Measurements from ENCODE around the gene GPR25.

GPR25 gene

GRCh38 chr1:200890818-200891773 is 18.3 kb downstream of the GPR25 start (continued):
- TF ChIP-seq KLF10 (tag by site-specific recombination; IDR thresholded peaks at IDR 0.05) (no peak), ZNF529 (tag by site-specific recombination; IDR thresholded peaks at IDR 0.05; ENCODE audit: insufficient replicate concordance) (no peak), PRDM10 (tag by site-specific recombination; IDR thresholded peaks at IDR 0.05) (peak; percentile 100), ZNF76 (tag by site-specific recombination; IDR thresholded peaks at IDR 0.05; ENCODE audit: borderline replicate concordance, low read depth) (peak; percentile 61; the same call in 1 of the 2 replicates), KLF16 (tag by site-specific recombination; IDR thresholded peaks at IDR 0.05) (peak; percentile 53), ZBTB1 (tag by site-specific recombination; IDR thresholded peaks at IDR 0.05) (no peak), GLIS2 (tag by site-specific recombination; IDR thresholded peaks at IDR 0.05) (peak; percentile 17; the same call in 1 of the 2 replicates), WT1 (tag by site-specific recombination; IDR thresholded peaks at IDR 0.05) (no peak), ZNF2 (tag by site-specific recombination; IDR thresholded peaks at IDR 0.05) (no peak), ZFP37 (tag by site-specific recombination; IDR thresholded peaks at IDR 0.05) (no peak), KLF8 (tag by site-specific recombination; IDR thresholded peaks at IDR 0.05) (peak; percentile 40; the same call in 1 of the 2 replicates), ZNF747 (tag by site-specific recombination; IDR thresholded peaks at IDR 0.05) (no peak), ZSCAN23 (tag by site-specific recombination; IDR thresholded peaks at IDR 0.05) (no peak), ZNF24 (tag by site-specific recombination; IDR thresholded peaks at IDR 0.05) (peak; percentile 98), ZFP69B (tag by site-specific recombination; IDR thresholded peaks at IDR 0.05) (no peak), ZNF324 (tag by site-specific recombination; IDR thresholded peaks at IDR 0.05) (peak; percentile 84), ZNF239 (tag by site-specific recombination; IDR thresholded peaks at IDR 0.05) (no peak), ZNF514 (tag by site-specific recombination; IDR thresholded peaks at IDR 0.05) (no peak), IKZF3 (tag by site-specific recombination; IDR thresholded peaks at IDR 0.05) (peak; percentile 82), KLF1 (tag by site-specific recombination; IDR thresholded peaks at IDR 0.05) (no peak), SP2 (tag by site-specific recombination; IDR thresholded peaks at IDR 0.05) (peak; percentile 56)
- TF ChIP-seq, protein P1, sequence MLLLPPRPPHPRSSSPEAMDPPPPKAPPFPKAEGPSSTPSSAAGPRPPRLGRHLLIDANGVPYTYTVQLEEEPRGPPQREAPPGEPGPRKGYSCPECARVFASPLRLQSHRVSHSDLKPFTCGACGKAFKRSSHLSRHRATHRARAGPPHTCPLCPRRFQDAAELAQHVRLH (tag by site-specific recombination; IDR thresholded peaks at IDR 0.05): peak; percentile 81
- TF ChIP-seq, protein P2, sequence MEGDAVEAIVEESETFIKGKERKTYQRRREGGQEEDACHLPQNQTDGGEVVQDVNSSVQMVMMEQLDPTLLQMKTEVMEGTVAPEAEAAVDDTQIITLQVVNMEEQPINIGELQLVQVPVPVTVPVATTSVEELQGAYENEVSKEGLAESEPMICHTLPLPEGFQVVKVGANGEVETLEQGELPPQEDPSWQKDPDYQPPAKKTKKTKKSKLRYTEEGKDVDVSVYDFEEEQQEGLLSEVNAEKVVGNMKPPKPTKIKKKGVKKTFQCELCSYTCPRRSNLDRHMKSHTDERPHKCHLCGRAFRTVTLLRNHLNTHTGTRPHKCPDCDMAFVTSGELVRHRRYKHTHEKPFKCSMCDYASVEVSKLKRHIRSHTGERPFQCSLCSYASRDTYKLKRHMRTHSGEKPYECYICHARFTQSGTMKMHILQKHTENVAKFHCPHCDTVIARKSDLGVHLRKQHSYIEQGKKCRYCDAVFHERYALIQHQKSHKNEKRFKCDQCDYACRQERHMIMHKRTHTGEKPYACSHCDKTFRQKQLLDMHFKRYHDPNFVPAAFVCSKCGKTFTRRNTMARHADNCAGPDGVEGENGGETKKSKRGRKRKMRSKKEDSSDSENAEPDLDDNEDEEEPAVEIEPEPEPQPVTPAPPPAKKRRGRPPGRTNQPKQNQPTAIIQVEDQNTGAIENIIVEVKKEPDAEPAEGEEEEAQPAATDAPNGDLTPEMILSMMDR (tag by site-specific recombination; IDR thresholded peaks at IDR 0.05): peak; percentile 48; the same call in 1 of the 2 replicates
- TF ChIP-seq, protein P3, sequence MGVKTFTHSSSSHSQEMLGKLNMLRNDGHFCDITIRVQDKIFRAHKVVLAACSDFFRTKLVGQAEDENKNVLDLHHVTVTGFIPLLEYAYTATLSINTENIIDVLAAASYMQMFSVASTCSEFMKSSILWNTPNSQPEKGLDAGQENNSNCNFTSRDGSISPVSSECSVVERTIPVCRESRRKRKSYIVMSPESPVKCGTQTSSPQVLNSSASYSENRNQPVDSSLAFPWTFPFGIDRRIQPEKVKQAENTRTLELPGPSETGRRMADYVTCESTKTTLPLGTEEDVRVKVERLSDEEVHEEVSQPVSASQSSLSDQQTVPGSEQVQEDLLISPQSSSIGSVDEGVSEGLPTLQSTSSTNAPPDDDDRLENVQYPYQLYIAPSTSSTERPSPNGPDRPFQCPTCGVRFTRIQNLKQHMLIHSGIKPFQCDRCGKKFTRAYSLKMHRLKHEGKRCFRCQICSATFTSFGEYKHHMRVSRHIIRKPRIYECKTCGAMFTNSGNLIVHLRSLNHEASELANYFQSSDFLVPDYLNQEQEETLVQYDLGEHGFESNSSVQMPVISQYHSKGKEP (tag by site-specific recombination; IDR thresholded peaks at IDR 0.05): peak; percentile 17; the same call in 1 of the 2 replicates
- TF ChIP-seq, protein P4, sequence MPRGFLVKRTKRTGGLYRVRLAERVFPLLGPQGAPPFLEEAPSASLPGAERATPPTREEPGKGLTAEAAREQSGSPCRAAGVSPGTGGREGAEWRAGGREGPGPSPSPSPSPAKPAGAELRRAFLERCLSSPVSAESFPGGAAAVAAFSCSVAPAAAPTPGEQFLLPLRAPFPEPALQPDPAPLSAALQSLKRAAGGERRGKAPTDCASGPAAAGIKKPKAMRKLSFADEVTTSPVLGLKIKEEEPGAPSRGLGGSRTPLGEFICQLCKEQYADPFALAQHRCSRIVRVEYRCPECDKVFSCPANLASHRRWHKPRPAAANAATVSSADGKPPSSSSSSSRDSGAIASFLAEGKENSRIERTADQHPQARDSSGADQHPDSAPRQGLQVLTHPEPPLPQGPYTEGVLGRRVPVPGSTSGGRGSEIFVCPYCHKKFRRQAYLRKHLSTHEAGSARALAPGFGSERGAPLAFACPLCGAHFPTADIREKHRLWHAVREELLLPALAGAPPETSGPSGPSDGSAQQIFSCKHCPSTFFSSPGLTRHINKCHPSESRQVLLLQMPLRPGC (tag by site-specific recombination; IDR thresholded peaks at IDR 0.05): 0 out of 2 replicates have a peak, but pooled peaks have one; percentile 13
- TF ChIP-seq, protein P5, sequence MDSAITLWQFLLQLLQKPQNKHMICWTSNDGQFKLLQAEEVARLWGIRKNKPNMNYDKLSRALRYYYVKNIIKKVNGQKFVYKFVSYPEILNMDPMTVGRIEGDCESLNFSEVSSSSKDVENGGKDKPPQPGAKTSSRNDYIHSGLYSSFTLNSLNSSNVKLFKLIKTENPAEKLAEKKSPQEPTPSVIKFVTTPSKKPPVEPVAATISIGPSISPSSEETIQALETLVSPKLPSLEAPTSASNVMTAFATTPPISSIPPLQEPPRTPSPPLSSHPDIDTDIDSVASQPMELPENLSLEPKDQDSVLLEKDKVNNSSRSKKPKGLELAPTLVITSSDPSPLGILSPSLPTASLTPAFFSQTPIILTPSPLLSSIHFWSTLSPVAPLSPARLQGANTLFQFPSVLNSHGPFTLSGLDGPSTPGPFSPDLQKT (IDR thresholded peaks at IDR 0.05; ENCODE audit: borderline replicate concordance, low read depth, low read length): no peak
- TF ChIP-seq, protein P6, sequence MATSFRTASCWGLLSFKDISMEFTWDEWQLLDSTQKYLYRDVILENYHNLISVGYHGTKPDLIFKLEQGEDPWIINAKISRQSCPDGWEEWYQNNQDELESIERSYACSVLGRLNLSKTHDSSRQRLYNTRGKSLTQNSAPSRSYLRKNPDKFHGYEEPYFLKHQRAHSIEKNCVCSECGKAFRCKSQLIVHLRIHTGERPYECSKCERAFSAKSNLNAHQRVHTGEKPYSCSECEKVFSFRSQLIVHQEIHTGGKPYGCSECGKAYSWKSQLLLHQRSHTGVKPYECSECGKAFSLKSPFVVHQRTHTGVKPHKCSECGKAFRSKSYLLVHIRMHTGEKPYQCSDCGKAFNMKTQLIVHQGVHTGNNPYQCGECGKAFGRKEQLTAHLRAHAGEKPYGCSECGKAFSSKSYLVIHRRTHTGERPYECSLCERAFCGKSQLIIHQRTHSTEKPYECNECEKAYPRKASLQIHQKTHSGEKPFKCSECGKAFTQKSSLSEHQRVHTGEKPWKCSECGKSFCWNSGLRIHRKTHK (tag by site-specific recombination; IDR thresholded peaks at IDR 0.05): no peak
